ENCODE measurements around the gene GAA. TPM values are rescaled to one million over a fixed set of nuclear protein-coding genes. Genes with fewer than 3 reads are reported as not detected.

The GAA gene
- total RNA-seq, 2 donors from 2014 or later = 167 to 217 TPM

DNA sequence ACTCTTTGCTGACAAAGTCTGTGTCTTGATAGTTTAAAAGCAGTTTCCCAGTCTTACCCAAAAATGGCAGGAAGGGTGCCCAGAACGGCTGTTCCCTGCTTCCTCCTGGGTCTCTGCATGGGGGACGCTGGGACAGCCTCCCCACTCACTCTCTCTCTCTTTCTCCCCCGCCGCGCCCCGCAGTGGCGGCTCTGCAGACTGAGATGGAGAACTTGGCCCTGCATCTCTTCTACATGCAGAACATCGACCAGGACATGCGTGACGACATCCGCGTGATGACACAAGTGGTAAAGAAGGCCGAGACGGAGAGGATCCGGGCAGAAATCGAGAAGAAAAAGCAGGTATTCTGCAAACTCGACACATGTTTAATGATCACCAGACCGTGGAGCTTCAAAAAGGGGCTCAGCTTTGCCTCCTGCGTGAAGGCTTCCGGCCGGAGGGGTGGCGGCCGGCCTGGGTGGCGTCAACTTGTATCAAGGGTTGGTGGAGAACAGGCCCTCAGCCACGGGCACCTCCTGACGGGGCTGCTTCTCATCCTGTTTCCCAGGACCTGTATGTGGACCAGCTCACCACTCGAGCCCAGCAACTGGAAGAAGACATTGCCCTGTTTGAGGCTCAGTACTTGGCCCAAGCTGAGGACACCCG, 42.9 kb upstream of the GAA start:
- no peaks in the 10 kb centered on the region for H3K36me3 ChIP-seq
- TF ChIP-seq, protein P1, sequence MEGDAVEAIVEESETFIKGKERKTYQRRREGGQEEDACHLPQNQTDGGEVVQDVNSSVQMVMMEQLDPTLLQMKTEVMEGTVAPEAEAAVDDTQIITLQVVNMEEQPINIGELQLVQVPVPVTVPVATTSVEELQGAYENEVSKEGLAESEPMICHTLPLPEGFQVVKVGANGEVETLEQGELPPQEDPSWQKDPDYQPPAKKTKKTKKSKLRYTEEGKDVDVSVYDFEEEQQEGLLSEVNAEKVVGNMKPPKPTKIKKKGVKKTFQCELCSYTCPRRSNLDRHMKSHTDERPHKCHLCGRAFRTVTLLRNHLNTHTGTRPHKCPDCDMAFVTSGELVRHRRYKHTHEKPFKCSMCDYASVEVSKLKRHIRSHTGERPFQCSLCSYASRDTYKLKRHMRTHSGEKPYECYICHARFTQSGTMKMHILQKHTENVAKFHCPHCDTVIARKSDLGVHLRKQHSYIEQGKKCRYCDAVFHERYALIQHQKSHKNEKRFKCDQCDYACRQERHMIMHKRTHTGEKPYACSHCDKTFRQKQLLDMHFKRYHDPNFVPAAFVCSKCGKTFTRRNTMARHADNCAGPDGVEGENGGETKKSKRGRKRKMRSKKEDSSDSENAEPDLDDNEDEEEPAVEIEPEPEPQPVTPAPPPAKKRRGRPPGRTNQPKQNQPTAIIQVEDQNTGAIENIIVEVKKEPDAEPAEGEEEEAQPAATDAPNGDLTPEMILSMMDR (IDR thresholded peaks at IDR 0.05) = no peak
- no peak for TF ChIP-seq POLR2AphosphoS5 (IDR thresholded peaks at IDR 0.05)
- TF ChIP-seq POLR2A (IDR thresholded peaks at IDR 0.05) = no peak
- H3K27ac ChIP-seq = no peak overlapping the region
- H3K4me1 ChIP-seq (replicated peaks) = peaks cover 7% of the 10 kb centered on the region
- 95% methylated on average over 28 of the region's 28 CpGs for WGBS
- no peak for DNase-seq (ENCODE audit: low spot score)
- H3K27me3 ChIP-seq (replicated peaks; ENCODE audit: insufficient read depth) = no peaks in the 10 kb centered on the region
- H3K4me3 ChIP-seq = no peak overlapping the region
- intact Hi-C loops (cut with DNase I) = no loop called here
- H3K9me3 ChIP-seq = no peaks in the 10 kb centered on the region

DNA sequence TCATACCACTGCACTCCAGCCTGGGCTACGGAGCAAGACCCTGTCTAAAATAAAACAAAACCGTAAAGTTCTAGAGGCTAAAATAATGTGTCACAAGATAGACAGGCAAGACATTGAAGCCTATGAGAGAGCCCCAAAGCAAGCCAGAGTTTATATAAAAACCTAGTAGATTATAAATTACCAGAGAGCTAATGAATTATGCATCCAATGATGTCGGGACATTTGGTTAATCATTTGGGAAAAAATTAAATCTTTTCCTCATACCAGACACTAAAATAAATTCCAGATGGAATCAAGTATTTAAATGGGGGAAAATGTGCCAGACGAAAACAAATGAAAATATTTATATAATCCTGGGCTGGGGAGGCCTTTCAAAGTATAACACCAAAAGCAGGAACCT, 40.7 kb upstream of the GAA start:
- Histone ChIP-seq H3K4me3 (no peak overlapping the region), H3K27me3 (replicated peaks; ENCODE audit: insufficient read depth) (no peaks in the 10 kb centered on the region), H3K4me1 (replicated peaks) (no peaks in the 10 kb centered on the region), H3K27ac (no peak overlapping the region), H3K36me3 (no peaks in the 10 kb centered on the region), H3K9me3 (no peaks in the 10 kb centered on the region)
- DNase-seq (ENCODE audit: low spot score) = no peak
- no peak for TF ChIP-seq POLR2AphosphoS5 (IDR thresholded peaks at IDR 0.05)
- no peak for TF ChIP-seq POLR2A (IDR thresholded peaks at IDR 0.05)
- TF ChIP-seq, protein P1 (IDR thresholded peaks at IDR 0.05) = no peak
- intact Hi-C loops (cut with DNase I) = loop anchor here (5.0 kb wide), 1 partner anchor 33 kb away; no protein-coding TSS in a partner anchor
- WGBS = 63% methylated on average over 4 of the region's 4 CpGs

DNA sequence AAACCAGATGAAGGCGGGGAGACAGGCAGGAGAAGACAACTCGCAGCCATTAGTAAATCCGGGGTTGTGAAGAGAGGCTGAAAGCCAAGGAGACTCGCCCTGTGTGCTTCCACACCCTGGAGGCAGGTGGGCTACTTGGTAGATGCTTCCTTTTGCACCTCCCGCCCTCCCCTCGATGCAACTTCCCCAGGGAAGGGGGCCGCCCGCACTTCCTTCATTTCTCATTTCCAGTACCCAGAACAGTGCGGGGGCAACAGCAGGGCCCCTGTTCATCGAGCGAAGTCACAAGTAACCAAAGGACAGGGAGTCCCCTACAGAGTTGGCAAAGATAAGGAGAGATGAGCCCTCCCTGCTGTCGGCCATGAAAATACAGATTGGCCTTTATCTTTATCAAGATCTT, 40.0 kb upstream of the GAA start:
- intact Hi-C loops (cut with DNase I) = loop anchor here (5.0 kb wide), 1 partner anchor 34 kb away; no protein-coding TSS in a partner anchor
- no peaks in the 10 kb centered on the region for H3K27me3 ChIP-seq (replicated peaks; ENCODE audit: insufficient read depth)
- no peaks in the 10 kb centered on the region for H3K36me3 ChIP-seq
- no peak overlapping the region for H3K27ac ChIP-seq
- WGBS = 86% methylated on average over 12 of the region's 12 CpGs
- no peaks in the 10 kb centered on the region for H3K4me1 ChIP-seq (replicated peaks)
- DNase-seq (ENCODE audit: low spot score) = no peak
- no peak overlapping the region for H3K4me3 ChIP-seq
- H3K9me3 ChIP-seq = no peaks in the 10 kb centered on the region
- TF ChIP-seq, protein P1 (IDR thresholded peaks at IDR 0.05) = no peak
- no peak for TF ChIP-seq POLR2AphosphoS5 (IDR thresholded peaks at IDR 0.05)
- no peak for TF ChIP-seq POLR2A (IDR thresholded peaks at IDR 0.05)

DNA sequence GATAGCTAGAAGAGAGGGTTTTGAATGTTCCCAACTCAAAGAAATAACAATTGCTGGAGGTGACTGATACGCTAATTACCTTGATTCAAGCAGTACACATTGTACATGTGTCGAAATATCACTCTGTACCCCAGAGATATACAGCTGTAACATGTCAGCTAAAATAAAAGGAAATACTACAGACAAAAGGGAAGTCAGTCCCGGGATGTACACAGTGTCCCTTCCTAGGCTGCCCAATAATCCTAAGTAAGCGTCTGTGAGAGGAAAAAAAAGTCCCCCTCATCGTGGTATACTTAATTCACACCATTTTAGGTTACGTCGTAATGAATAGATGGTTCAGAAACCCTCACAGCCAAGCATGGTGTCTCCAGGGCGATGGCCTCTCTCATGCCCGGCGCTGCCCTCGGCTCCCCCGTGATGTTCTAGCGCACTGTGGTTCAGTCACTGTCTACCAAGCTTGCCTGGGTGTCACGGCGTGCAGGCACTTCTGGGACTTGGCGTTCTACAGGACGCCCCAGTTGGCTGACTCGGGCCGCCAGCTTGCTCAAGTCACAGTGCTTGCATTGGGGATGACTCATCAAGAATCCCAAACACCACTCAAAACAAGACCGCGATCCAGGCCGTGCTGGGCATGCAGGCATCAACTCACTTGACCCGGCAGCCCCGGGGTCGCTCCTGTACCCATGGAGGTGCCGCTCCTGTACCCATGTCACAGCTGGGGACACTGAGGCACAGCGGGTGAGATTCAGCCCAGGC, 37.4 kb upstream of the GAA start:
- Histone ChIP-seq H3K27me3 (replicated peaks; ENCODE audit: insufficient read depth) (no peaks in the 10 kb centered on the region), H3K4me3 (no peak overlapping the region), H3K9me3 (no peaks in the 10 kb centered on the region), H3K36me3 (no peaks in the 10 kb centered on the region), H3K4me1 (replicated peaks) (peaks cover 16% of the 10 kb centered on the region), H3K27ac (peak overlapping the region; percentile 64 to 66)
- intact Hi-C loops (cut with DNase I) = loop anchor here (5.0 kb wide), 1 partner anchor 37 kb away; no protein-coding TSS in a partner anchor
- DNase-seq (ENCODE audit: low spot score) = peak; percentile 23
- WGBS = 71% methylated on average over 27 of the region's 27 CpGs
- TF ChIP-seq POLR2AphosphoS5 (IDR thresholded peaks at IDR 0.05) (peak; percentile 41), POLR2A (IDR thresholded peaks at IDR 0.05) (no peak)

DNA sequence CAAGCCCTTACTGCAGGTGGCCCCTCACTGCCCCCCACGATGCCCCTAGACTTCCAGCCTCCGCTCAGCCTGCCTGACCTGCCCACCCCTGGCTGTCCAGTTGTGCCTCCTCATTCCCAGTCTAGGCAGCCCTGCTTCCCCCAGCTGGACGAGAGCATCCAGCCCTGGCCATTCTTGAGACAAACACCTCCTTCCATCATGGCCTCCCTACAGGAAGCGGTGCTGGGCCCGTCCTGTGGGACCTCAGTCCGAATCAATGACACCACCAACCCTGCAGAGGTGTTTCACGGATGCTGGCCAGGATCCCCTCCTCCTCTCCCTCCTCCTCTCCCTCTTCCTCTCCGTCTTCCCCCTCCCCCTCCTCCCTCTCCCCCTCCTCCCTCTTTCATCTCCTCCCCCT, 36.7 kb upstream of the GAA start:
- Histone ChIP-seq H3K9me3 (no peaks in the 10 kb centered on the region), H3K36me3 (no peaks in the 10 kb centered on the region), H3K27ac (peak overlapping the region; percentile 64 to 66), H3K4me1 (replicated peaks) (peaks cover 23% of the 10 kb centered on the region), H3K27me3 (replicated peaks; ENCODE audit: insufficient read depth) (no peaks in the 10 kb centered on the region), H3K4me3 (no peak overlapping the region)
- intact Hi-C loops (cut with DNase I) = loop anchor here (5.0 kb wide), 1 partner anchor 37 kb away; no protein-coding TSS in a partner anchor
- TF ChIP-seq POLR2AphosphoS5 (IDR thresholded peaks at IDR 0.05) (no peak), POLR2A (IDR thresholded peaks at IDR 0.05) (no peak)
- TF ChIP-seq, protein P1 (IDR thresholded peaks at IDR 0.05) = no peak
- DNase-seq (ENCODE audit: low spot score) = no peak
- WGBS = 88% methylated on average over 8 of the region's 8 CpGs
